Muscle layer of colon (tissue), 2 donors: ENCODE measurements around the gene SPAG5.

Source experiments
- H3K27ac ChIP-seq: one replicate; pipeline ENCODE4 v1.7.0; 2013; ENCODE audit warnings: low read depth, mild to moderate bottlenecking, low read length, moderate library complexity
- H3K27me3 ChIP-seq, 2 donors: one replicate each; pipeline ENCODE4 v1.7.0; 2013; ENCODE audit warnings: low read length in 2 of 2, mild to moderate bottlenecking in 2 of 2; ENCODE audit not compliant: insufficient read depth in 2 of 2, control insufficient read depth in 1 of 2
- H3K36me3 ChIP-seq: one replicate; pipeline ENCODE4 v1.7.0; 2013; ENCODE audit warnings: mild to moderate bottlenecking, low read length; ENCODE audit not compliant: insufficient read depth
- H3K4me1 ChIP-seq: one replicate; pipeline ENCODE4 v1.7.0; 2013; ENCODE audit warnings: mild to moderate bottlenecking, low read length; ENCODE audit not compliant: insufficient read depth
- H3K4me3 ChIP-seq, 2 donors: one replicate each; pipeline ENCODE4 v1.7.0; 2013; ENCODE audit warnings: low read length in 2 of 2, low read depth in 1 of 2, mild to moderate bottlenecking in 1 of 2, moderate library complexity in 1 of 2
- H3K9ac ChIP-seq: one replicate; pipeline ENCODE4 v1.7.0; 2013; ENCODE audit warnings: low read length
- H3K9me3 ChIP-seq: one replicate; pipeline ENCODE4 v1.7.0; 2013; ENCODE audit warnings: mild to moderate bottlenecking, low read length
- donor health status: abdominal sarcoma.
- donor health status: Adenocarcinoma of cecum.

The SPAG5 gene

GRCh38 chr17:28537219-28537610 lies 61.6 kb downstream of the SPAG5 start:
- Histone ChIP-seq H3K27me3 (no peaks in the 10 kb centered on the region), H3K9ac (no peak overlapping the region), H3K27ac (no peak overlapping the region), H3K9me3 (no peaks in the 10 kb centered on the region), H3K4me1 (no peaks in the 10 kb centered on the region), H3K4me3 (no peak overlapping the region), H3K36me3 (no peaks in the 10 kb centered on the region)

- H3K4me1 ChIP-seq: no peaks in the 10 kb centered on the region
- peaks cover 0 to under 1% of the 10 kb centered on the region in 2 donors for H3K27me3 ChIP-seq
- no peaks in the 10 kb centered on the region for H3K36me3 ChIP-seq
- H3K4me3 ChIP-seq: no peak overlapping the region
- H3K27ac ChIP-seq: no peak overlapping the region
- no peak overlapping the region for H3K9ac ChIP-seq
- no peaks in the 10 kb centered on the region for H3K9me3 ChIP-seq
Observed at GRCh38 chr17:28536532-28537218, 62.1 kb downstream of the SPAG5 start.

GRCh38 chr17:28534740-28535375 lies 64.0 kb downstream of the SPAG5 start:
- H3K27me3 ChIP-seq: peaks cover 0 to 4% of the 10 kb centered on the region in 2 donors
- no peak overlapping the region for H3K4me3 ChIP-seq
- H3K4me1 ChIP-seq: no peaks in the 10 kb centered on the region
- no peak overlapping the region for H3K9ac ChIP-seq
- no peak overlapping the region for H3K27ac ChIP-seq
- no peaks in the 10 kb centered on the region for H3K9me3 ChIP-seq
- no peaks in the 10 kb centered on the region for H3K36me3 ChIP-seq

GRCh38 chr17:28533091-28533807 lies 65.6 kb downstream of the SPAG5 start:
- Histone ChIP-seq H3K36me3 (no peaks in the 10 kb centered on the region), H3K4me3 (no peak overlapping the region), H3K9me3 (no peaks in the 10 kb centered on the region), H3K9ac (no peak overlapping the region), H3K4me1 (no peaks in the 10 kb centered on the region), H3K27ac (no peak overlapping the region), H3K27me3 (peaks cover 0 to 4% of the 10 kb centered on the region in 2 donors)

- no peak overlapping the region for H3K4me3 ChIP-seq
- peaks cover 0 to 4% of the 10 kb centered on the region in 2 donors for H3K27me3 ChIP-seq
- H3K9me3 ChIP-seq: no peaks in the 10 kb centered on the region
- H3K36me3 ChIP-seq: no peaks in the 10 kb centered on the region
- no peaks in the 10 kb centered on the region for H3K4me1 ChIP-seq
- H3K27ac ChIP-seq: no peak overlapping the region
- H3K9ac ChIP-seq: no peak overlapping the region
Observed at GRCh38 chr17:28532050-28532960, 66.5 kb downstream of the SPAG5 start.

GRCh38 chr17:28530926-28531325 lies 67.9 kb downstream of the SPAG5 start:
- no peak overlapping the region for H3K9ac ChIP-seq
- H3K9me3 ChIP-seq: no peaks in the 10 kb centered on the region
- H3K36me3 ChIP-seq: no peaks in the 10 kb centered on the region
- no peaks in the 10 kb centered on the region for H3K4me1 ChIP-seq
- no peak overlapping the region for H3K4me3 ChIP-seq
- peaks cover 0 to 4% of the 10 kb centered on the region in 2 donors for H3K27me3 ChIP-seq
- H3K27ac ChIP-seq: no peak overlapping the region

GRCh38 chr17:28530250-28530649 lies 68.6 kb downstream of the SPAG5 start:
- no peaks in the 10 kb centered on the region for H3K9me3 ChIP-seq
- H3K4me3 ChIP-seq: no peak overlapping the region
- no peak overlapping the region for H3K9ac ChIP-seq
- H3K27me3 ChIP-seq: peaks cover 0 to 4% of the 10 kb centered on the region in 2 donors
- no peak overlapping the region for H3K27ac ChIP-seq
- no peaks in the 10 kb centered on the region for H3K36me3 ChIP-seq
- H3K4me1 ChIP-seq: no peaks in the 10 kb centered on the region

- H3K4me1 ChIP-seq: no peaks in the 10 kb centered on the region
- H3K36me3 ChIP-seq: no peaks in the 10 kb centered on the region
- H3K27me3 ChIP-seq: peaks cover 0 to 4% of the 10 kb centered on the region in 2 donors
- H3K9me3 ChIP-seq: no peaks in the 10 kb centered on the region
- H3K27ac ChIP-seq: no peak overlapping the region
- no peak overlapping the region for H3K9ac ChIP-seq
- H3K4me3 ChIP-seq: no peak overlapping the region
Observed at GRCh38 chr17:28529013-28529400, 69.8 kb downstream of the SPAG5 start.

GRCh38 chr17:28528327-28529012 lies 70.4 kb downstream of the SPAG5 start:
- Histone ChIP-seq H3K27ac (no peak overlapping the region), H3K27me3 (peaks cover 0 to 4% of the 10 kb centered on the region in 2 donors), H3K9ac (no peak overlapping the region), H3K36me3 (no peaks in the 10 kb centered on the region), H3K4me1 (no peaks in the 10 kb centered on the region), H3K4me3 (no peak overlapping the region), H3K9me3 (no peaks in the 10 kb centered on the region)

- Histone ChIP-seq H3K27me3 (peaks cover 0 to 4% of the 10 kb centered on the region in 2 donors), H3K9me3 (no peaks in the 10 kb centered on the region), H3K4me3 (no peak overlapping the region), H3K36me3 (no peaks in the 10 kb centered on the region), H3K9ac (no peak overlapping the region), H3K4me1 (no peaks in the 10 kb centered on the region), H3K27ac (no peak overlapping the region)
Observed at GRCh38 chr17:28527859-28528258, 71.0 kb downstream of the SPAG5 start.
